Upper lobe of left lung (tissue), 4 donors: ENCODE data around the gene HOXB4.

Source experiments
- EP300 ChIP-seq, 4 donors: sonication (generic); formaldehyde crosslinking; IDR thresholded peaks; one replicate each; pipeline ENCODE4 v1.5.1; 2017; ENCODE audit warnings: antibody characterized with exemption in 4 of 4, control low read depth in 2 of 4
- POLR2A ChIP-seq, 4 donors: fragments of 450-650 bp; IDR thresholded peaks; one replicate each; pipeline ENCODE4 v1.5.1; 2016 to 2017; ENCODE audit warnings: antibody characterized with exemption in 4 of 4, mild to moderate bottlenecking in 2 of 4
- POLR2AphosphoS5 ChIP-seq, 2 donors: sonication (generic); formaldehyde crosslinking; IDR thresholded peaks; one replicate each; pipeline ENCODE4 v1.5.1; 2017; ENCODE audit warnings: antibody characterized with exemption in 2 of 2
- TF ChIP-seq, protein P1 (sequence below), 6 experiments: fragments of 450-650 bp in 4 of 6; fragments of 200-600 bp in 2 of 6; sonication (generic) in 2 of 6; IDR thresholded peaks; one replicate each; pipeline ENCODE4 v1.5.1; 2016 to 2019; ENCODE audit warnings: antibody characterized with exemption in 6 of 6

DNA sequence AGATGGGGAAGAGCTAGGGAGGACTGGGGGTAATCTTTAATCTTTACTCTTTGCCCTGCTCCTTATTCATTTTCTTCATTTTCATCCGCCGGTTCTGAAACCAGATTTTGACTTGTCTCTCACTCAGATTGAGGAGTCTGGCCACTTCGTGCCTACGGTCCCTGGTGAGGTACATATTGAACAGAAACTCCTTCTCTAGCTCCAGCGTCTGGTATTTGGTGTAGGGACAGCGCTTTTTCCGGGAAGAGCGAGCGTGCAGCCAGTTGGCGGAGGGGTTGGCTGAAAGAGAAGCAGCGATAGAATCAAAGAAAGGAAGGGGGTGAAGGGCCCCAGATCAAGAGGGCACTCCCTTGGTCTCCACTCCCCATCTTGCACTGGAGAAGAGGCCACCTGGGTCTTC is 44.7 kb upstream of the HOXB4 start:
- TF ChIP-seq, protein P1, sequence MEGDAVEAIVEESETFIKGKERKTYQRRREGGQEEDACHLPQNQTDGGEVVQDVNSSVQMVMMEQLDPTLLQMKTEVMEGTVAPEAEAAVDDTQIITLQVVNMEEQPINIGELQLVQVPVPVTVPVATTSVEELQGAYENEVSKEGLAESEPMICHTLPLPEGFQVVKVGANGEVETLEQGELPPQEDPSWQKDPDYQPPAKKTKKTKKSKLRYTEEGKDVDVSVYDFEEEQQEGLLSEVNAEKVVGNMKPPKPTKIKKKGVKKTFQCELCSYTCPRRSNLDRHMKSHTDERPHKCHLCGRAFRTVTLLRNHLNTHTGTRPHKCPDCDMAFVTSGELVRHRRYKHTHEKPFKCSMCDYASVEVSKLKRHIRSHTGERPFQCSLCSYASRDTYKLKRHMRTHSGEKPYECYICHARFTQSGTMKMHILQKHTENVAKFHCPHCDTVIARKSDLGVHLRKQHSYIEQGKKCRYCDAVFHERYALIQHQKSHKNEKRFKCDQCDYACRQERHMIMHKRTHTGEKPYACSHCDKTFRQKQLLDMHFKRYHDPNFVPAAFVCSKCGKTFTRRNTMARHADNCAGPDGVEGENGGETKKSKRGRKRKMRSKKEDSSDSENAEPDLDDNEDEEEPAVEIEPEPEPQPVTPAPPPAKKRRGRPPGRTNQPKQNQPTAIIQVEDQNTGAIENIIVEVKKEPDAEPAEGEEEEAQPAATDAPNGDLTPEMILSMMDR (IDR thresholded peaks at IDR 0.05), result no peak
- TF ChIP-seq POLR2A (IDR thresholded peaks at IDR 0.05) (no peak), EP300 (IDR thresholded peaks at IDR 0.05) (no peak), POLR2AphosphoS5 (IDR thresholded peaks at IDR 0.05) (no peak)
